Smooth muscle cell of the umbilical artery (primary cell): ENCODE measurements around the gene MRPL50. TPM values are rescaled to one million over a fixed set of nuclear protein-coding genes. Genes with fewer than 3 reads are reported as not detected.

Source experiments
- total RNA-seq: library from RNA; depleted of rRNA; stranded (reverse); fragments of >200 nt; gene quantifications from 2 replicates; pipeline ENCODE4 v1.2.3, GENCODE V29; 2014

MRPL50 gene
- 10.1 and 13.5 TPM in 2 replicates for total RNA-seq

GRCh38 chr9:101398068-101398929 is at the start of gene MRPL50, which contains the start of gene ZNF189:
Gene MRPL50 (minus strand): TSS chr9:101398618. CDS start chr9:101398592, 26 bp downstream.
Gene ZNF189 (plus strand): TSS chr9:101398851. CDS start chr9:101399157, 306 bp downstream.

GRCh38 chr9:101435601-101436079 is 37.2 kb upstream of the MRPL50 start, which contains the start of gene ALDOB:
Gene ALDOB (minus strand): TSS chr9:101435774. CDS start chr9:101430887, 4,887 bp downstream.

GRCh38 chr9:101384873-101385536 is 13.4 kb downstream of the MRPL50 start, which contains the start of gene BAAT:
Gene BAAT (minus strand): TSS chr9:101385006. CDS start chr9:101371404, 13,602 bp downstream.

Other genes with a start within 250 kb of the MRPL50 start
- gene BAAT, start 13.6 kb downstream of the MRPL50 start, total RNA-seq, result 0.23 TPM in 1 of 2 replicates, not detected in the other
- gene ZNF189, start 233 bp upstream of the MRPL50 start, total RNA-seq, result 22.1 and 23.2 TPM in 2 replicates
- not detected in 2 replicates for gene ALDOB, start 37.2 kb upstream of the MRPL50 start, total RNA-seq
- gene RNF20, start 135.2 kb upstream of the MRPL50 start, total RNA-seq, result 34.6 and 35.0 TPM in 2 replicates
- not detected in 2 replicates for gene PPP3R2, start 196.4 kb upstream of the MRPL50 start, total RNA-seq